Upper lobe of left lung (tissue), 4 donors: ENCODE data around the gene DNAH3.

ENCODE experiments used
- CTCF ChIP-seq, 6 experiments: fragments of 450-650 bp in 4 of 6; fragments of 200-600 bp in 2 of 6; sonication (generic) in 2 of 6; IDR thresholded peaks; one replicate each; pipeline ENCODE4 v1.5.1; 2016 to 2019; ENCODE audit warnings: antibody characterized with exemption in 6 of 6
- POLR2A ChIP-seq, 4 donors: fragments of 450-650 bp; IDR thresholded peaks; one replicate each; pipeline ENCODE4 v1.5.1; 2016 to 2017; ENCODE audit warnings: antibody characterized with exemption in 4 of 4, mild to moderate bottlenecking in 2 of 4

- TF ChIP-seq POLR2A (IDR thresholded peaks at IDR 0.05): no peak
- TF ChIP-seq CTCF (IDR thresholded peaks at IDR 0.05): no peak
These were observed 44.2 kb upstream of the DNAH3 start for GRCh38 chr16:21194771-21195301.
